Stimulated activated naive CD4-positive, alpha-beta T cell treated with Interleukin-2 at 50 U/mL for 16 hours (primary cell): ENCODE measurements around the gene KRTAP10-1.
"Not testable (repeated sequence)": the region's sequence is repeated elsewhere in the genome, so short reads cannot be mapped to it uniquely, and the experiment has no call there.

ENCODE experiments used
- DNase-seq: peaks from one replicate; lab custom pipeline; 2025; lab: John Stamatoyannopoulos, UW

The KRTAP10-1 gene

DNA sequence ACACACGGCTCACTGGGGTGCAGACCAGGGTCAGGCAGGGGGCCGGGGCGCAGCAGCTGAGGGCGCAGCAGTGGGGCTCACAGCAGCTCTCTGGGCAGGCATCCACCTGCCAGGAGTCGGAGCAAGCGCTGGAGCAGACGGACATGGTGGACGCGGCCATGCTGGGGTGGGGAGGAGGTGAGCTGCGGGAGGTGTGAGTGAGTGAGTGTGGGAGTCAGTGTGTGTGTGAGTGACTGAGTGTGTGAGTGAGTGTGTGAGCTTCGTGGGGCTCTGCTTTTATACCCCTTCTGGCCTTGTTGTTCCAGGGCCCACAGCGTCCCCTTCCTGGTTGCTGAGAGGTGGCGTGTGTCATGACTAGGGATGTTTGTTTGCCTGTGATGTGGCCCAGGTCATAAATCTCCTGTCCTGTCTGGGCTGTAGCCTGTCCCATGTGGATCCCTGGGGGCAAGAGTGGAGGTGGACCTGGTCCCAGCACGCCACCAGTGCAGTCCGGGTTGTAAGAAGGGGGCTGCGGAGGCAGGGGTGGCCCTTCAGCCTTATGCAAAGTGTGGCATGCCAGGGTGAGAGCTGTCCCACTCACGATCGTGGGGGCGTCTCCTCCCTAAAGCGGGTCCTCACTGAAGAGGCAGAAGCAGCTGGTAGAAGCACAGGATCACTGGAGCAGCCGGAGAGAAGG, at the start of gene KRTAP10-1:
KRTAP10-1 (minus strand) TSS at position 205 of the 676 bp plus-strand sequence; CDS start at position 160, 45 bp downstream.
- DNase-seq: no peak

DNA sequence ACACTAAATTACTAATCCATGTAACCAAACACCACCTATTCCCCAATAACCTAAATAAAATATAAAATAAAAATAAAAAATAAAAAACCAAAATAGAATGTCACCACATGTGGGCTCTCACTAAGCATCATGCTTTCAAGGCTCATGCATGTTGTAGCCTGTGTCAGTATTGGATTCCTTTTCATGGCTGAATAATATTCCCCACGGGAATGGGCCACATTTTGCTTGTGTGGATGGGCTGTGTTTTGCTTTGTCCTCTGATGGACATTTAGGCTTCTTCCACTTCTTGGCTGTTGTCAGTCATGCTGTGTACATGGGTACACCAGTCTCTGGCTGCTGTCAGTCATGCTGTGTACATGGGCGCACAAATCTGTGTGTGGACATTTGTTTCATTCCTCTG, 49.1 kb upstream of the KRTAP10-1 start:
- no peak for DNase-seq

GRCh38 chr21:44585892-44586291, 45.9 kb upstream of the KRTAP10-1 start:
- no peak for DNase-seq

DNA sequence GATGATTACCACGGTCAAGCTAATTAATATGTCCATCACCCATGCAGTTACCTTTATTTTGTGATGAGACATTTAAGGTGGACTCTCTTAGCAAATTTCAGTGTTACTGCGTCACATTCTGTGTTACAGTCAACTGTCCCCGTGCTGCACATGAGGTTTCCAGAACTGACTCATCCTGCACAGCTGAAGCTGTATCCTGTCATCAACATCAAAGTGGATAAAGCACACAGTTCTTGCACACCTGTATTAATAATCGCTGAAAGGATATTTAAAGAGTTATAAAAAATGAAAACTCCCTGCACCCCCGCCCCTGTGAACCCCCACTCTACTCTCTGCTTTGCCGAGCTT, 43.8 kb upstream of the KRTAP10-1 start:
- DNase-seq: peak; percentile 4

DNA sequence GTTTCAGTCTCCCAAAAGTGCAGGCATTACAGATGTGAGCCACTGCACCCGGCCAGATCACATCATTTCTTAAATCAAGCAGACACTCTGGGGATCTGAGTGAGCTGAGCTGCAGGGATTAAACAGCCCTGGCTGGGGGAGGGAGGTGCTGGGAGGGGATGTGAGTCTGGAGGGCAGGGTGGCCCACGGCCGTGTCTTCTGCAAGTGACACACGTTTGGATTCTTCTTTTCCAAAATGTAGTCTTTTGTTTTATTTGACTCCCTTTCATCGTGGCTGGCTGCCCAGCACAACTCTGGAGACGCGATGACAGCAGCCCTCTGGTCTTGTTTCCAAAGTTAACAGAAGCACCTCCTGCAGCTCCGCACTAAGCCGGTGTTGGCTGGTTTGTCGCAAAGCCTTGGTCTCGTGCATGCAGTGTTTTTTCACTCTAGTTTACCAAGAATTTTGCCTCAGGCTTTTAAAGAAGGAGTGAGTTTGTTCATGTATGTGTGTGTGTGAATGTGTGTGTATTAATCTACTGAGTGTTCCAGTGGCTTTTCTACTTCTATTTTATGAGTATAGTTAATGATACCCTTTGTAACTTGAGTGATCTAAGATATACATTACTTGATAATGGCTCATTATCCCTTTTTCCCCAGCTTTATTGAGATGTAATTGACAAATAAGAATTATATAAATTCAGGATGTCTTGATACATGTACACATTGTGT, 43.2 kb upstream of the KRTAP10-1 start:
- no peak for DNase-seq

- DNase-seq: no peak
Observed at GRCh38 chr21:44582055-44582454, 42.1 kb upstream of the KRTAP10-1 start.

- no peak for DNase-seq
Observed at GRCh38 chr21:44581158-44581557, 41.2 kb upstream of the KRTAP10-1 start.

- DNase-seq: not testable (repeated sequence)
Observed at GRCh38 chr21:44580231-44580821, 40.3 kb upstream of the KRTAP10-1 start, which contains the start of gene KRTAP10-5. Gene KRTAP10-5, minus strand, starts transcription at chr21:44580604. Its CDS starts 26 bp downstream, at chr21:44580578.

GRCh38 chr21:44579833-44580144, 39.8 kb upstream of the KRTAP10-1 start:
- no peak for DNase-seq

GRCh38 chr21:44579056-44579832, 39.2 kb upstream of the KRTAP10-1 start:
- DNase-seq: no peak

DNA sequence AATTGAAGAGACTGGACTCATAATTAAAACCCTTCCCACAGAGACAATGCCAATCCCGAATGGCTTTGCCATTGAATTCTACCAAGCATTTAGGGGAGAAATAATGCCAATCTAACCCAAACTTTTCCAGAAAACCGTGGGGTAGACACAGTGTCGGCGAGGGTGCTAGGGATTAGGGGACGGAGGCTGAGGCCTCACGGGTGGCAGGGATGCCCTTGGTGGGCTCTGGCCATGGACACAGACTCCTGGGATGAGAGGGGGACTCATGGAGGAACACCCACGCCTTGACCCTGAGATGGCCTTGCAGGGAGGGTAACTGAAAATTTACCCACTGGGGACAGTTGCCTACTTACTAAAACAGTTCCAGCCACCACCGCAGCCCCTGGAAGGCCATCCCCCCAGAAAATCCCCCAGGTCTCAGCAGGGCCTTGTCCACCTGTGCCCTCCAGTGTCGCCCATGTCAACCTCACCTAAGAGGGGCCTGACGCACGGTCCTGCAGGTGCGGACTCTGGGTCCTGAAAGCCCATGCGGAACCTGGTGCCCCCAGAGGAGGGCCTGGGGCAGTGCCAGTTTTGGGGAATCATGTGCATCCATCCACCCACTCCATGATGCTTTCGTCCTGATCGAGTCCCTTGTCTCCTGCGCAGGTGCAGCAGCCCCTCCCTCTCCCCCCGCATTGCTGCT, 38.5 kb upstream of the KRTAP10-1 start:
- no peak for DNase-seq

DNA sequence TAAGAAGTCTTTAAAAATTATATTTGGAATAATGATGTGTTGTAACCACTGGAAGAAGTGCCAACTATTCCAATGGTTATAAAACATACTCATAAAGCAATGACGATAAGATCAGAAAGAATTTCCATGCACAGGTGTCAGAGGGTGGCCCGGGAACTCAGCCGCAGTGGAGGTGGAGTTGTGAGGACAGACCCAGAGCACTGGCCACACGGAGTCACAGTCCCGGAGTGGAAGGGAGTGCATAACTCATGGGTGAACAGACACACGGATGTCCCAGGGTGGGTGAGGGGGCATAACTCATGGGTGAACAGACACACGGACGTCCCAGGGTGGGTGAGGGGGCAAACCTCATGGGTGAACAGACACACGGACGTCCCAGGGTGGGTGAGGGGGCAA, 36.0 kb upstream of the KRTAP10-1 start:
- no peak for DNase-seq

DNA sequence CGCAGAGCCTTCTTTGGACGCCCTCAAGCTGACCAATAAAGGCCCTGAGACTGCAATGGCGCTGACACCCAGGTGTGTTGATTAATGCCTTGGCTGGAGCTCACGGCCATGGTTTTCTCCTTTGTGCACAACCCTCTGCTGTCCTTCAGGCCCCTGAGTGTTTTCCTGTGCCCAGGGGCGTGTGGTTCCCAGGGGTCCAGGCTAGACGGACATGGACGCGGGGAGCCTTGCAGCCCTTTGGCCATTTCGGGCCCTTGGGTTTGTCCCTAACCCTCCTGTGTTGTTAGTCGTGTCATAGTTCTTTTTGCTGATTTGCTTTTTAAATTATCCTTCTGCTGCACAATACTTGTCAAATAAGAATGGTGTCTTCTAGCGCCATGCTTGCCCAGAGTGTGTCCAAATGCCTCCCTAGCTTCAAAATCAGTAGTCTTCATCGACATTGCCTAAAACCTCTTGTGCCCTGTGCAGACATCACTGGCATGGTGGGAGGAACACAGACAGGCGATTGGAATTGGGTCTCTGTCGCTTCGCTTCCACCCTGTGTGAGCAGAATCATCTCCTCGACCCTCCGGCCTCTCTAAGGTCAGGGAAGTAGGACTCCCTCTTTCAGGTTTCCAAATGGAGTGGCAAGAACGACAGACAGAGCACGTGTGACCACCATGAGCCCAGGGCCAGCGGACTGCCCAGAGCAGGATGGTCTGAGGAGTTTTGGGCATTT, 35.5 kb upstream of the KRTAP10-1 start:
- no peak for DNase-seq

GRCh38 chr21:44574457-44575306, 34.7 kb upstream of the KRTAP10-1 start:
- DNase-seq: no peak

DNA sequence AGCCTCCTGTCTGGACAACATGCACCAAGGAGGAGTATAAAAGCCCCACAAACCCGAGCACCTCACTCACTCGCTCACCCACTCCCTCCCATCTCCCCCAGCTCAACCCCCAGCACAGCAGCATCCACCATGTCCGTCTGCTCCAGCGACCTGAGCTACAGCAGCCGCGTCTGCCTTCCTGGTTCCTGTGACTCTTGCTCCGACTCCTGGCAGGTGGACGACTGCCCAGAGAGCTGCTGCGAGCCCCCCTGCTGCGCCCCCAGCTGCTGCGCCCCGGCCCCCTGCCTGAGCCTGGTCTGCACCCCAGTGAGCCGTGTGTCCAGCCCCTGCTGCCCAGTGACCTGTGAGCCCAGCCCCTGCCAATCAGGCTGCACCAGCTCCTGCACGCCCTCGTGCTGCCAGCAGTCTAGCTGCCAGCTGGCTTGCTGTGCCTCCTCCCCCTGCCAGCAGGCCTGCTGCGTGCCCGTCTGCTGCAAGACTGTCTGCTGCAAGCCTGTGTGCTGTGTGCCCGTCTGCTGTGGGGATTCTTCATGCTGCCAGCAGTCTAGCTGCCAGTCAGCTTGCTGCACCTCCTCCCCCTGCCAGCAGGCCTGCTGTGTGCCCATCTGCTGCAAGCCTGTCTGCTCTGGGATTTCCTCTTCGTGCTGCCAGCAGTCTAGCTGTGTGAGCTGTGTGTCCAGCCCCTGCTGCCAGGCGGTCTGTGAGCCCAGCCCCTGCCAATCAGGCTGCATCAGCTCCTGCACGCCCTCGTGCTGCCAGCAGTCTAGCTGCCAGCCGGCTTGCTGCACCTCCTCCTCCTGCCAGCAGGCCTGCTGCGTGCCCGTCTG, 33.8 kb upstream of the KRTAP10-1 start, which contains the start of gene KRTAP10-4:
KRTAP10-4 (plus strand) TSS at position 100 of the 827 bp plus-strand sequence; CDS start at position 130, 30 bp downstream.
- DNase-seq: not testable (repeated sequence)

- DNase-seq: no peak
Observed at GRCh38 chr21:44572959-44573583, 33.1 kb upstream of the KRTAP10-1 start.

DNA sequence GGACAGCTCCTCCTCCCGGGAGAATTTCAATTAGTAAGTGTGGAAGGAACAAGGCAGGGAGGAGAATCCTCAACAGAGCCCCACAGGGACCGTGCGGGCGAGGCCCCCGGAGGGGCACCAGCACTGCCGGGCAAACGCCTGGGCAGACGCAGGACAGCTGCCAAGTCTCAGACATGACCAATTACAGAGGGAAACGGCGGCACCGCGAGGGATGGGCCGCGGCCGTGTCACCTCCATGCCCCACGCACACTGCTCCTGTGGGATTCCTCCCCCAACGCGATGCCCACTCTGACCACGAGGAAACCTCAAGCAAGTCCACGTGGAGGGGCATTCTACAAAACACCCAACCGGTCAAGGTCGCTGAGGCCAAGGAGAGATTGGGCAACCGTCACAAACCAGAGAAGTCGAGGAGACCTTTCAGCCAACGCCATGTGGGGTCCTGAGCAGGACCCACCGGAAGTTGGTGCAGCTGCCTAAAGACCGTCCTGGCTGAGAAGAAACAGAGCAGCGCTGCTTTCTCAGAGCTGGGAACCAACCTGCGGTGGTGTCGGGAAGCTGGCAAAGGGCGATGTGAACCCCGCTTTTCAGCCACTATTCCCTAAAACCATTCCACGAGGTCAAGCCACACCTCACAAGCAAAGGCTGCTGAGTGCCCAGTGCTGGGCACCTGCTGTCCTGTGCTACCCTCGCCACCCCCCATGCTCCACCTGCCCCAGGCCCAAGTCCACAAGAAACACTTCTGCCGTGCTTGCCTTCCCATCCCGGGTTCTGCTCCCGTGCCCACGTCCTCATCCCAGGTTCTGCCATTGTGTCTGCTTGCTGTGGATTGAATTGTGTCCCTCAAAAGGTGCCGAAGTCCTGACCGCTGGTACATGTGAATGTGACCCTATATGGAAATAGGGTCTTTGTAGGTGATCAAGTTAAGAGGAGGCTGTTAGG, 32.1 kb upstream of the KRTAP10-1 start:
- DNase-seq: no peak

DNA sequence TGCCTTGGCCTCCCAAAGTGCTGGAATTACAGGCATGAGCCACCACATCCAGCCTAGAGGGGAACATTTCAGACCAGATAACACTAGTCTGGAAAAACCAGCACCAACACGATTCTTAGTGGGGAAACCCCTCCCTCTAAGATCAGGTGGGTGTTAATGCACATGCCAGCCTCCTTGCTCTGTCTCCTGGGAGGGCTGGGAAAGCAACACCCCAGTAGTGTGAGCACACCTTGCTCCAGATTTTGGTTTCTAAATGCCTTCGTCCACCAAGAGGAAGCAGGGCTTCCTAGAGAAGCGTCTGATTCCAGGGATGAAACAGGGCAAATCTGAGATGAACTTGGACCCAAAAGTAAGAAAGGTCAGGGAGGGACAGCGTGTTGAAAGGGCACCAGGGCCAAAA, 31.3 kb upstream of the KRTAP10-1 start:
- DNase-seq: no peak
